ENCODE measurements around the gene WBP1.
A peak's percentile ranks its signal among the peaks of the same experiment; 100 is the strongest.
"Not testable (repeated sequence)": the region's sequence is repeated elsewhere in the genome, so short reads cannot be mapped to it uniquely, and the experiment has no call there.

Gene WBP1

DNA sequence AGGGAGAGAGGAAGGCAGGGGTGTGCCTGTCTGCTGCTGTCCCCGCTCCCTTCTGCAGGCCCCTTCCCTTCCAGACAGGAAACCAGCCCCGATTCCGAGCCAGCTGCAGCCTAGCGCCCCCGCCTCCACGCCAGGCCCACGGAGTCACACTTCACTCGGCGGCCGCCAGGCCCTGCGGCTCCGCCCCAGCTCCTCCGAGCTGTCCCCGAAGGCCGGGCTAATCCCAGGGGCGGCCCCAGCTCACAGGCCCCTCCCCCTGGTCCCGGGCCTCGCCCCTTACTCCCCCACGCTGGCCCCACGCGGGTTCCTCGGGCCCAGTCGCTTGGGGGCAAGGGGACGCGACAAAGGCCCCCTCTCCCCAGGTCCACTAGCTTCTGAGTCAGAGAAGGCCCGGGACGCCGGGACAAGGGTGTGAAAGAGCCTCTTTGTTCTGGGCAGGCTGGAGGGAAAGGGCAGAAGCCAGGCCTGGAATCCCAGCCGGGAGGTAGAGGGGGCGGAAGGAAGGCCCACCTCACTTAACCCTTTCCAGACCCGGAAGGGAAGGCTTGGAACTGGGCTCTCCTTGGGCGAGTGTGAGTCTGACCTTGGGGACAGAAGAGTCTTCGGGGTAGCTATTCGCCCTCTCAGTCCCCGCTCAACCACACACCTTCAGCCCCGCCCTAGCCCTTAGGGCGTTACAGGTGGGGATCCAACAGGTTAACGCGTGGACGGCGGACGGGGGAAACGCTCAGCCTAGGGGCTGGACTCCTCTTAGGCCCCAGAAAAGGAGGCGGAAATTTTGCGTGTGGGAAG lies 17.7 kb upstream of the WBP1 start:
- Histone ChIP-seq H3F3A (ENCODE audit: low read depth) (no peaks in the 10 kb centered on the region), H4K20me1 (ENCODE audit: insufficient read depth, low read length, poor library complexity, severe bottlenecking) (peaks cover 2% of the 10 kb centered on the region), H3K9me3 (ENCODE audit: insufficient read depth, low read depth, low read length) (no peaks in the 10 kb centered on the region), H3K79me2 (ENCODE audit: insufficient read depth, low read length) (peaks cover 24% of the 10 kb centered on the region; the same call in 1 of the 2 replicates), H3K4me3 (ENCODE audit: low read length, poor library complexity, severe bottlenecking) (peak overlapping the region; percentile 80), H2AFZ (ENCODE audit: low read length) (peak overlapping the region; percentile 93), H3K27me3 (ENCODE audit: insufficient read depth, low read length, poor library complexity, severe bottlenecking) (no peaks in the 10 kb centered on the region), H3K4me1 (ENCODE audit: insufficient read depth, low read length, poor library complexity, severe bottlenecking) (peaks cover 39% of the 10 kb centered on the region), H3K9ac (ENCODE audit: low read depth, low read length, poor library complexity, severe bottlenecking) (peak overlapping the region; percentile 92), H3K36me3 (ENCODE audit: insufficient read depth, low read length) (no peaks in the 10 kb centered on the region), H3K4me2 (ENCODE audit: low read depth, low read length, poor library complexity, severe bottlenecking) (peak overlapping the region; percentile 99), H3K9me2 (replicated peaks; ENCODE audit: low read depth, low read length) (no peaks in the 10 kb centered on the region)
- TF ChIP-seq, protein P1, sequence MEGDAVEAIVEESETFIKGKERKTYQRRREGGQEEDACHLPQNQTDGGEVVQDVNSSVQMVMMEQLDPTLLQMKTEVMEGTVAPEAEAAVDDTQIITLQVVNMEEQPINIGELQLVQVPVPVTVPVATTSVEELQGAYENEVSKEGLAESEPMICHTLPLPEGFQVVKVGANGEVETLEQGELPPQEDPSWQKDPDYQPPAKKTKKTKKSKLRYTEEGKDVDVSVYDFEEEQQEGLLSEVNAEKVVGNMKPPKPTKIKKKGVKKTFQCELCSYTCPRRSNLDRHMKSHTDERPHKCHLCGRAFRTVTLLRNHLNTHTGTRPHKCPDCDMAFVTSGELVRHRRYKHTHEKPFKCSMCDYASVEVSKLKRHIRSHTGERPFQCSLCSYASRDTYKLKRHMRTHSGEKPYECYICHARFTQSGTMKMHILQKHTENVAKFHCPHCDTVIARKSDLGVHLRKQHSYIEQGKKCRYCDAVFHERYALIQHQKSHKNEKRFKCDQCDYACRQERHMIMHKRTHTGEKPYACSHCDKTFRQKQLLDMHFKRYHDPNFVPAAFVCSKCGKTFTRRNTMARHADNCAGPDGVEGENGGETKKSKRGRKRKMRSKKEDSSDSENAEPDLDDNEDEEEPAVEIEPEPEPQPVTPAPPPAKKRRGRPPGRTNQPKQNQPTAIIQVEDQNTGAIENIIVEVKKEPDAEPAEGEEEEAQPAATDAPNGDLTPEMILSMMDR (conservative IDR thresholded peaks at IDR 0.05; ENCODE audit: low read length): no peak
- no peak for TF ChIP-seq EZH2phosphoT487 (IDR thresholded peaks at IDR 0.05; ENCODE audit: borderline replicate concordance)

DNA sequence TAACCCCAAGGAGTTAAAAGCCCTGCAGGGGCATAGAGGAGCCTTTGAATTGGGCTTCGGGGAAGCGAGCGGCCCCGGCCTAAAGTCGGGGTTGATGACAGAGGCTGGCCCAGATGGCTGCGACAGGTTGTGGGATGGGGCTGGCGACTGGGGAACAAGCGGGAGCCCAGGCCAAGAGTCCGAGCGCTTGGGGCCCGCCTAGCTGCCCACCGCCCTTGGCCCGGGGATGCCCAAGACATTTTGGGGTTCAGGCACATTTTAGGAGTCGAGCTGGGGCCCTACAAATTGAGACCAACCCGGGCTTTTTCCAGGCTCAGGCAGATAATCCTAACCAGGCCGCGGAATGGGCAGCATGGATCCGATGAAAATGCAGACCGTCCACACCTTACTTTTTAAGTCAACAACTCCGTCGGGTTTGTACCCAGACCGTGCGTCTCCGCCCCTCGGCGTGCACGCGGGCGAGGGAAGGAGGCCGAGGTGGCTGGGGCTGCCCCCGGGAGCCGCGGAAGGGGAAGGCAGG lies 17.0 kb upstream of the WBP1 start:
- Histone ChIP-seq H3K9me2 (replicated peaks; ENCODE audit: low read depth, low read length) (no peaks in the 10 kb centered on the region), H3K27me3 (ENCODE audit: insufficient read depth, low read length, poor library complexity, severe bottlenecking) (no peaks in the 10 kb centered on the region), H3K4me3 (ENCODE audit: low read length, poor library complexity, severe bottlenecking) (no peak overlapping the region), H3K9ac (ENCODE audit: low read depth, low read length, poor library complexity, severe bottlenecking) (peak overlapping the region; percentile 92), H3F3A (ENCODE audit: low read depth) (no peaks in the 10 kb centered on the region), H3K9me3 (ENCODE audit: insufficient read depth, low read depth, low read length) (no peaks in the 10 kb centered on the region), H3K36me3 (ENCODE audit: insufficient read depth, low read length) (no peaks in the 10 kb centered on the region), H3K79me2 (ENCODE audit: insufficient read depth, low read length) (peaks cover 24% of the 10 kb centered on the region; the same call in 1 of the 2 replicates), H3K4me2 (ENCODE audit: low read depth, low read length, poor library complexity, severe bottlenecking) (peak overlapping the region; percentile 99), H2AFZ (ENCODE audit: low read length) (no peak overlapping the region; the same call in 1 of the 2 replicates), H4K20me1 (ENCODE audit: insufficient read depth, low read length, poor library complexity, severe bottlenecking) (peaks cover 2% of the 10 kb centered on the region), H3K4me1 (ENCODE audit: insufficient read depth, low read length, poor library complexity, severe bottlenecking) (peaks cover 39% of the 10 kb centered on the region)
- TF ChIP-seq EZH2phosphoT487 (IDR thresholded peaks at IDR 0.05; ENCODE audit: borderline replicate concordance): no peak
- TF ChIP-seq, protein P1 (conservative IDR thresholded peaks at IDR 0.05; ENCODE audit: low read length): no peak

DNA sequence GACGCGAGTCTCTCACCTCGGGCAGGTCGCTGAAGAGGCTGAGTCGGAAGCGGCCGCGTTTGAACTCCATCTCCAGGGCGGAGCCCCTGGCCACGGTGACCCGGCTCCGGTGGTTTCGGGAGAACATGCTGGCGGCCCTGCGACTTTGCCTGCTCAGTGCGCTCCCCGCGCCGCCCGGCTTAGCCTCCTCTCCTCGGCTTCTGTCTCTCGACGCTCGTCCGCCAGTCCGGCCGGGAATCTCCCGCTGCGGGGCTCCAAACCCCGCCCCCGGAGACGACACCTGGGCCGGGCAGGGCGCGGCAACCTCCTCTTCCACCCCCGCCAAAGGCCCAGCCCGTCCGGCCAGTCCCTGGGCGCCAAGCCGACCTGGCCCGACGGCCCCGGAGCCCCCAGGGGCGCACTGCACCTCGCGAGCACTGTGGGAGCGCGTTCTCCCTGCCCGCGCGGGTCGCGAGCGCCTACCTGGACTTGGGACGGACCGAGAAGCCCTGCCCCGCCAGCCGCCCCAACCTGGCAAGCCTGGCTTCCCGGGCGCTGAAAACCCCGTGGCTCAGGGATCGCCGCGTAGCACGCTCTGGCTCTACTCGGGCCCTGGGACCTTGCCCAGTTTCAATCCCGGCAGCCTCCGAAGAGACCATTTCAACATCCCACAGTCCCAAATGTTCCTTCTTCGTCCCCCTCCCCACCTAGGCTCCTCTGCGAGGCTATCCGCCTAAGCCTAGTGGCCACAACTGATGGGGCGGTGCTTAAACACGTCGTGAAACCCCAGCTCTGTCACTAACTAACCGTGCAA lies 16.4 kb upstream of the WBP1 start, which contains the start of gene RTKN:
Gene RTKN, minus strand, starts transcription at position 248 of the 793 bp plus-strand sequence. Its CDS starts 121 bp downstream, at position 127.
- TF ChIP-seq EZH2phosphoT487 (IDR thresholded peaks at IDR 0.05; ENCODE audit: borderline replicate concordance): no peak
- TF ChIP-seq, protein P1 (conservative IDR thresholded peaks at IDR 0.05; ENCODE audit: low read length): no peak
- peak within 1 kb of the TSS; percentile 92 for H3K9ac ChIP-seq (ENCODE audit: low read depth, low read length, poor library complexity, severe bottlenecking)
- H3K4me1 ChIP-seq (ENCODE audit: insufficient read depth, low read length, poor library complexity, severe bottlenecking): peaks cover 38% of the 10 kb centered on the region
- H3K4me3 ChIP-seq (ENCODE audit: low read length, poor library complexity, severe bottlenecking): peak within 1 kb of the TSS; percentile 80
- no peaks in the 10 kb centered on the region for H3K9me3 ChIP-seq (ENCODE audit: insufficient read depth, low read depth, low read length)
- H3K4me2 ChIP-seq (ENCODE audit: low read depth, low read length, poor library complexity, severe bottlenecking): peak within 1 kb of the TSS; percentile 99
- H4K20me1 ChIP-seq (ENCODE audit: insufficient read depth, low read length, poor library complexity, severe bottlenecking): peaks cover 2% of the 10 kb centered on the region
- no peaks in the 10 kb centered on the region for H3K9me2 ChIP-seq (replicated peaks; ENCODE audit: low read depth, low read length)
- peak within 1 kb of the TSS; percentile 93 for H2AFZ ChIP-seq (ENCODE audit: low read length)
- no peaks in the 10 kb centered on the region for H3F3A ChIP-seq (ENCODE audit: low read depth)
- H3K27me3 ChIP-seq (ENCODE audit: insufficient read depth, low read length, poor library complexity, severe bottlenecking): no peaks in the 10 kb centered on the region
- peaks cover 24% of the 10 kb centered on the region; the same call in 1 of the 2 replicates for H3K79me2 ChIP-seq (ENCODE audit: insufficient read depth, low read length)
- no peaks in the 10 kb centered on the region for H3K36me3 ChIP-seq (ENCODE audit: insufficient read depth, low read length)

DNA sequence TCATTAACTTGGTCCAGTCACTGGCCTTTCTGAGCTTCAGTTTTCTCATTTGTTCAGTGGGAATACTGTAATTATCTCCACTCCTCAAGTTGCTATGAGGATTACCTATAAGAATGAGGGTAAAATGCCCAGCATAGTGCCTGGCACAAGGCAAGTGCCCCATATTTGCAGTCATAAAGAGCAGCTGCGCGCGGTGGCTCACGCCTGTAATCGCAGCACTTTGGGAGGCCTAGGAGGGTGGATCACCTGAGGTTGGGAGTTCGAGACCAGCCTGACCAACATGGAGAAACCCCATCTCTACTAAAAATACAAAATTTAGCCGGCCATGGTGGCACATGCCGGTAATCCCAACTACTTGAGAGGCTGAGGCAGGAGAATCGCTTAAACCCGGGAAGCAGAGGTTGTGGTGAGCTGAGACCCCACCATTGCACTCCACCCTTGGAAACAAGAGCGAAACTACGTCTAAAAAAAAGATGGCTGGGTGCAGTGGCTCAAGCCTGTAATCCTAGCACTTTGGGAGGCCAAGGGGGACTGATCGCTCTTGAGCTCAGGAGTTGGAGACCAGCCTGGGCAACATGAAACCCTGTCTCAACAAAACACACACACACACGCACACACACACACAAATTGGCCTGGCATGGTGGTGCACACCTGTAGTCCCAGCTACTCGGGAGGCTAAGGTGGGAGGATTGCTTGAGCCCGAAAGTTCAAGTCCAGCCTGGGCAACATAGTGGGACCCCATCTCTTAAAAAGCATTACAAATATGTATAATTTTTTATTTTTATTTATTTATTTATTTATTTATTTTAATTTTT lies 15.5 kb upstream of the WBP1 start:
- not testable (repeated sequence) for H3F3A ChIP-seq (ENCODE audit: low read depth); H3K36me3 ChIP-seq (ENCODE audit: insufficient read depth, low read length); H3K9ac ChIP-seq (ENCODE audit: low read depth, low read length, poor library complexity, severe bottlenecking); H3K27me3 ChIP-seq (ENCODE audit: insufficient read depth, low read length, poor library complexity, severe bottlenecking); H3K9me3 ChIP-seq (ENCODE audit: insufficient read depth, low read depth, low read length); H2AFZ ChIP-seq (ENCODE audit: low read length); H3K4me3 ChIP-seq (ENCODE audit: low read length, poor library complexity, severe bottlenecking); H3K9me2 ChIP-seq (replicated peaks; ENCODE audit: low read depth, low read length); H4K20me1 ChIP-seq (ENCODE audit: insufficient read depth, low read length, poor library complexity, severe bottlenecking); H3K4me2 ChIP-seq (ENCODE audit: low read depth, low read length, poor library complexity, severe bottlenecking)
- Histone ChIP-seq H3K4me1 (ENCODE audit: insufficient read depth, low read length, poor library complexity, severe bottlenecking) (peaks cover 30% of the 10 kb centered on the region), H3K79me2 (ENCODE audit: insufficient read depth, low read length) (peaks cover 24% of the 10 kb centered on the region; the same call in 1 of the 2 replicates)
